Upper lobe of left lung (tissue), 6 donors: ENCODE data around the gene ZBED2. TPM values are rescaled to one million over a fixed set of nuclear protein-coding genes. Genes with fewer than 3 reads are reported as not detected.
A peak's percentile ranks its signal among the peaks of the same experiment; 100 is the strongest.

Experiments
- ATAC-seq, 2 donors: fragments of 200-7000 bp; cut with Tn5 transposase; one replicate each; pipeline ENCODE4 v1.9.1; 2022; ENCODE audit warnings: mild to moderate bottlenecking in 2 of 2, moderate library complexity in 2 of 2; ENCODE audit not compliant: low FRiP score in 2 of 2
- DNase-seq, 2 donors: peaks; one replicate each; pipeline ENCODE4 v3.0.0-alpha.2; 2019 to 2020
- H3K27ac ChIP-seq, 4 donors: fragments of 200-600 bp; sonication (generic); one replicate each; pipeline ENCODE4 v1.5.1; 2016 to 2019
- H3K27me3 ChIP-seq, 4 donors: fragments of 200-600 bp; sonication (generic); one replicate each; pipeline ENCODE4 v1.5.1; 2017 to 2019
- H3K36me3 ChIP-seq, 4 donors: fragments of 200-600 bp; sonication (generic); one replicate each; pipeline ENCODE4 v1.5.1; 2016 to 2019
- H3K4me1 ChIP-seq, 4 donors: fragments of 200-600 bp; sonication (generic); one replicate each; pipeline ENCODE4 v1.5.1; 2018 to 2019
- H3K4me3 ChIP-seq, 4 donors: fragments of 200-600 bp; sonication (generic); one replicate each; pipeline ENCODE4 v1.5.1; 2017 to 2019; ENCODE audit warnings: mild to moderate bottlenecking in 2 of 4, moderate library complexity in 1 of 4
- H3K9me3 ChIP-seq, 4 donors: fragments of 200-600 bp; sonication (generic); one replicate each; pipeline ENCODE4 v1.5.1; 2018 to 2019
- EP300 ChIP-seq, 4 donors: sonication (generic); formaldehyde crosslinking; IDR thresholded peaks; one replicate each; pipeline ENCODE4 v1.5.1; 2017; ENCODE audit warnings: antibody characterized with exemption in 4 of 4, control low read depth in 2 of 4
- POLR2A ChIP-seq, 4 donors: fragments of 450-650 bp; IDR thresholded peaks; one replicate each; pipeline ENCODE4 v1.5.1; 2016 to 2017; ENCODE audit warnings: antibody characterized with exemption in 4 of 4, mild to moderate bottlenecking in 2 of 4
- POLR2AphosphoS5 ChIP-seq, 2 donors: sonication (generic); formaldehyde crosslinking; IDR thresholded peaks; one replicate each; pipeline ENCODE4 v1.5.1; 2017; ENCODE audit warnings: antibody characterized with exemption in 2 of 2
- WGBS, 2 donors: methylation state at CpG; one replicate each; pipeline ENCODE4 v1.1.5; 2017 to 2018; 5-methylcytosine and 5-hydroxymethylcytosine counted together
- total RNA-seq, 6 donors: library from RNA; depleted of rRNA in 4 of 6; stranded (reverse); fragments of >200 nt in 4 of 6; gene quantifications; one replicate each; pipeline versions ENCODE4 v1.1.0 to v1.2.1, GENCODE V29; 2016 to 2021
- TF ChIP-seq, protein P1 (sequence below), 6 experiments: fragments of 450-650 bp in 4 of 6; fragments of 200-600 bp in 2 of 6; sonication (generic) in 2 of 6; IDR thresholded peaks; one replicate each; pipeline ENCODE4 v1.5.1; 2016 to 2019; ENCODE audit warnings: antibody characterized with exemption in 6 of 6
- donor health status: DM: no; HTN: no; CAD: no; lungs with moderate emphysema.
- donor health status: DM: no; HTN: yes; CAD: no; lungs with severe emphysema.

The ZBED2 gene
- total RNA-seq, 6 donors from 2014 or later: 2.1 to 28.5 (median 7.6) TPM

- DNase-seq (no peak), ATAC-seq (peak; percentile 23 to 43)
- Histone ChIP-seq H3K4me3 (no peak overlapping the region), H3K27me3 (no peaks in the 10 kb centered on the region), H3K36me3 (no peaks in the 10 kb centered on the region), H3K9me3 (no peaks in the 10 kb centered on the region), H3K4me1 (peaks cover 0 to 13% (median 6%) of the 10 kb centered on the region in 4 donors), H3K27ac (peak overlapping the region in 1 of 4 donors; percentile 19)
- TF ChIP-seq EP300 (IDR thresholded peaks at IDR 0.05) (no peak), POLR2A (IDR thresholded peaks at IDR 0.05) (no peak), POLR2AphosphoS5 (IDR thresholded peaks at IDR 0.05) (no peak)
- TF ChIP-seq, protein P1, sequence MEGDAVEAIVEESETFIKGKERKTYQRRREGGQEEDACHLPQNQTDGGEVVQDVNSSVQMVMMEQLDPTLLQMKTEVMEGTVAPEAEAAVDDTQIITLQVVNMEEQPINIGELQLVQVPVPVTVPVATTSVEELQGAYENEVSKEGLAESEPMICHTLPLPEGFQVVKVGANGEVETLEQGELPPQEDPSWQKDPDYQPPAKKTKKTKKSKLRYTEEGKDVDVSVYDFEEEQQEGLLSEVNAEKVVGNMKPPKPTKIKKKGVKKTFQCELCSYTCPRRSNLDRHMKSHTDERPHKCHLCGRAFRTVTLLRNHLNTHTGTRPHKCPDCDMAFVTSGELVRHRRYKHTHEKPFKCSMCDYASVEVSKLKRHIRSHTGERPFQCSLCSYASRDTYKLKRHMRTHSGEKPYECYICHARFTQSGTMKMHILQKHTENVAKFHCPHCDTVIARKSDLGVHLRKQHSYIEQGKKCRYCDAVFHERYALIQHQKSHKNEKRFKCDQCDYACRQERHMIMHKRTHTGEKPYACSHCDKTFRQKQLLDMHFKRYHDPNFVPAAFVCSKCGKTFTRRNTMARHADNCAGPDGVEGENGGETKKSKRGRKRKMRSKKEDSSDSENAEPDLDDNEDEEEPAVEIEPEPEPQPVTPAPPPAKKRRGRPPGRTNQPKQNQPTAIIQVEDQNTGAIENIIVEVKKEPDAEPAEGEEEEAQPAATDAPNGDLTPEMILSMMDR (IDR thresholded peaks at IDR 0.05): no peak
These were observed 46.4 kb downstream of the ZBED2 start for GRCh38 chr3:111548756-111549155.

- WGBS, 2 donors: 65 to 76% methylated on average over 1 of the region's 1 CpG
- Histone ChIP-seq H3K4me1 (peaks cover 0 to 13% (median 6%) of the 10 kb centered on the region in 4 donors), H3K27me3 (no peaks in the 10 kb centered on the region), H3K36me3 (no peaks in the 10 kb centered on the region), H3K9me3 (no peaks in the 10 kb centered on the region), H3K27ac (peak overlapping the region in 1 of 4 donors; percentile 19), H3K4me3 (no peak overlapping the region)
- peak in 1 of 2 donors; percentile 38 for ATAC-seq
- no peak for DNase-seq
- TF ChIP-seq POLR2AphosphoS5 (IDR thresholded peaks at IDR 0.05) (no peak), POLR2A (IDR thresholded peaks at IDR 0.05) (no peak), EP300 (IDR thresholded peaks at IDR 0.05) (no peak)
- TF ChIP-seq, protein P1 (IDR thresholded peaks at IDR 0.05): no peak
These were observed 47.1 kb downstream of the ZBED2 start for GRCh38 chr3:111548092-111548491.

- no peak overlapping the region for H3K27ac ChIP-seq
- no peaks in the 10 kb centered on the region for H3K36me3 ChIP-seq
- ATAC-seq (peak in 1 of 2 donors; percentile 43), DNase-seq (no peak)
- TF ChIP-seq EP300 (IDR thresholded peaks at IDR 0.05) (no peak), POLR2AphosphoS5 (IDR thresholded peaks at IDR 0.05) (no peak), POLR2A (IDR thresholded peaks at IDR 0.05) (no peak)
- TF ChIP-seq, protein P1 (IDR thresholded peaks at IDR 0.05): no peak
- no peaks in the 10 kb centered on the region for H3K9me3 ChIP-seq
- WGBS, 2 donors: 62 to 64% methylated on average over 4 of the region's 4 CpGs
- H3K4me3 ChIP-seq: no peak overlapping the region
- no peaks in the 10 kb centered on the region for H3K27me3 ChIP-seq
- peaks cover 0 to 13% (median 6%) of the 10 kb centered on the region in 4 donors for H3K4me1 ChIP-seq
These were observed 47.5 kb downstream of the ZBED2 start for GRCh38 chr3:111547631-111548030.

- ATAC-seq (no peak), DNase-seq (no peak)
- Histone ChIP-seq H3K27ac (no peak overlapping the region), H3K27me3 (no peaks in the 10 kb centered on the region), H3K4me3 (no peak overlapping the region), H3K36me3 (no peaks in the 10 kb centered on the region), H3K9me3 (no peaks in the 10 kb centered on the region), H3K4me1 (peaks cover 0 to 13% (median 6%) of the 10 kb centered on the region in 4 donors)
- WGBS, 2 donors: 54 to 56% methylated on average over 2 of the region's 2 CpGs
- TF ChIP-seq POLR2AphosphoS5 (IDR thresholded peaks at IDR 0.05) (no peak), POLR2A (IDR thresholded peaks at IDR 0.05) (no peak), EP300 (IDR thresholded peaks at IDR 0.05) (no peak)
- TF ChIP-seq, protein P1 (IDR thresholded peaks at IDR 0.05): no peak
These were observed 49.8 kb downstream of the ZBED2 start for GRCh38 chr3:111545349-111545748.

Other genes starting within 250 kb of the ZBED2 start
- 10 to 100 TPM in 1 of 6 donors, 1 to 10 TPM in 5; 2.4 to 18.2 (median 4.4) TPM for gene CD96, start 53.1 kb downstream of the ZBED2 start, total RNA-seq
- gene PLCXD2, start 79.3 kb upstream of the ZBED2 start, total RNA-seq: 10 to 100 TPM in 2 of 6 donors, 1 to 10 TPM in 4; 3.8 to 37.1 (median 7.2) TPM